HUES48 (cell line): ENCODE results near the gene ANKFN1.

Experiments used
- H3K27ac ChIP-seq: one replicate; pipeline ENCODE4 v1.7.0; 2013; ENCODE audit warnings: low read depth, low read length, inconsistent platforms
- H3K27me3 ChIP-seq: 2 replicates; pipeline ENCODE4 v1.6.1; 2013; ENCODE audit warnings: mild to moderate bottlenecking, low read length; ENCODE audit not compliant: control insufficient read depth, insufficient read depth
- H3K36me3 ChIP-seq: 2 replicates; pipeline ENCODE4 v1.6.1; 2013; ENCODE audit warnings: low read length; ENCODE audit not compliant: control insufficient read depth, insufficient read depth
- H3K4me1 ChIP-seq: 2 replicates; pipeline ENCODE4 v1.6.1; 2013; ENCODE audit warnings: mild to moderate bottlenecking, low read length; ENCODE audit not compliant: control insufficient read depth, insufficient read depth
- H3K4me3 ChIP-seq: 2 replicates; pipeline ENCODE4 v1.5.1; 2013; ENCODE audit warnings: mild to moderate bottlenecking, low read depth, low read length
- H3K9ac ChIP-seq: 2 replicates; pipeline ENCODE4 v1.6.1; 2013; ENCODE audit warnings: mild to moderate bottlenecking, low read depth, low read length, moderate library complexity
- H3K9me3 ChIP-seq: 2 replicates; pipeline ENCODE4 v1.6.1; 2013; ENCODE audit warnings: low read length; ENCODE audit not compliant: control insufficient read depth, insufficient read depth

Gene ANKFN1

GRCh38 chr17:56499799-56500388, 346.6 kb downstream of the ANKFN1 start:
- H3K4me3 ChIP-seq = no peak overlapping the region
- no peak overlapping the region for H3K27ac ChIP-seq
- no peak overlapping the region for H3K9ac ChIP-seq
- H3K4me1 ChIP-seq = no peaks in the 10 kb centered on the region
- H3K9me3 ChIP-seq = no peaks in the 10 kb centered on the region
- H3K36me3 ChIP-seq = no peaks in the 10 kb centered on the region
- H3K27me3 ChIP-seq = no peaks in the 10 kb centered on the region

- no peaks in the 10 kb centered on the region for H3K36me3 ChIP-seq
- H3K9ac ChIP-seq = no peak overlapping the region
- no peak overlapping the region for H3K4me3 ChIP-seq
- H3K27ac ChIP-seq = no peak overlapping the region
- H3K4me1 ChIP-seq = no peaks in the 10 kb centered on the region
- H3K27me3 ChIP-seq = no peaks in the 10 kb centered on the region
- H3K9me3 ChIP-seq = no peaks in the 10 kb centered on the region
These were observed 348.9 kb downstream of the ANKFN1 start for GRCh38 chr17:56502120-56502654.

GRCh38 chr17:56505154-56505756, 352.0 kb downstream of the ANKFN1 start:
- Histone ChIP-seq H3K9ac (no peak overlapping the region), H3K9me3 (no peaks in the 10 kb centered on the region), H3K36me3 (no peaks in the 10 kb centered on the region), H3K27me3 (no peaks in the 10 kb centered on the region), H3K4me3 (no peak overlapping the region), H3K27ac (no peak overlapping the region), H3K4me1 (no peaks in the 10 kb centered on the region)

GRCh38 chr17:56506349-56506748, 353.1 kb downstream of the ANKFN1 start:
- H3K27me3 ChIP-seq = no peaks in the 10 kb centered on the region
- H3K36me3 ChIP-seq = no peaks in the 10 kb centered on the region
- H3K9ac ChIP-seq = no peak overlapping the region
- no peaks in the 10 kb centered on the region for H3K4me1 ChIP-seq
- H3K9me3 ChIP-seq = no peaks in the 10 kb centered on the region
- H3K27ac ChIP-seq = no peak overlapping the region
- no peak overlapping the region for H3K4me3 ChIP-seq

- Histone ChIP-seq H3K9ac (no peak overlapping the region), H3K9me3 (no peaks in the 10 kb centered on the region), H3K4me3 (no peak overlapping the region), H3K27ac (no peak overlapping the region), H3K4me1 (no peaks in the 10 kb centered on the region), H3K27me3 (no peaks in the 10 kb centered on the region), H3K36me3 (no peaks in the 10 kb centered on the region)
These were observed 357.5 kb downstream of the ANKFN1 start for GRCh38 chr17:56510554-56511342.

GRCh38 chr17:56514264-56514663, 361.0 kb downstream of the ANKFN1 start:
- H3K4me3 ChIP-seq = no peak overlapping the region
- no peaks in the 10 kb centered on the region for H3K4me1 ChIP-seq
- no peak overlapping the region for H3K9ac ChIP-seq
- no peaks in the 10 kb centered on the region for H3K9me3 ChIP-seq
- H3K27ac ChIP-seq = no peak overlapping the region
- H3K36me3 ChIP-seq = no peaks in the 10 kb centered on the region
- H3K27me3 ChIP-seq = no peaks in the 10 kb centered on the region

GRCh38 chr17:56514899-56515298, 361.6 kb downstream of the ANKFN1 start:
- H3K9me3 ChIP-seq = no peaks in the 10 kb centered on the region
- no peaks in the 10 kb centered on the region for H3K36me3 ChIP-seq
- no peak overlapping the region for H3K27ac ChIP-seq
- no peaks in the 10 kb centered on the region for H3K27me3 ChIP-seq
- H3K4me3 ChIP-seq = no peak overlapping the region
- H3K9ac ChIP-seq = no peak overlapping the region
- H3K4me1 ChIP-seq = no peaks in the 10 kb centered on the region

GRCh38 chr17:56521414-56522141, 368.3 kb downstream of the ANKFN1 start:
- Histone ChIP-seq H3K9me3 (no peaks in the 10 kb centered on the region), H3K27ac (no peak overlapping the region), H3K36me3 (no peaks in the 10 kb centered on the region), H3K4me3 (no peak overlapping the region), H3K9ac (no peak overlapping the region), H3K27me3 (no peaks in the 10 kb centered on the region), H3K4me1 (no peaks in the 10 kb centered on the region; the same call in 1 of the 2 replicates)

- H3K9me3 ChIP-seq = no peaks in the 10 kb centered on the region
- H3K27me3 ChIP-seq = no peaks in the 10 kb centered on the region
- H3K4me1 ChIP-seq = no peaks in the 10 kb centered on the region; the same call in 1 of the 2 replicates
- H3K27ac ChIP-seq = no peak overlapping the region
- H3K36me3 ChIP-seq = no peaks in the 10 kb centered on the region
- no peak overlapping the region for H3K4me3 ChIP-seq
- H3K9ac ChIP-seq = no peak overlapping the region
These were observed 369.8 kb downstream of the ANKFN1 start for GRCh38 chr17:56523042-56523441.

GRCh38 chr17:56528696-56529095, 375.4 kb downstream of the ANKFN1 start:
- H3K9me3 ChIP-seq = no peaks in the 10 kb centered on the region
- H3K27ac ChIP-seq = no peak overlapping the region
- H3K9ac ChIP-seq = no peak overlapping the region
- no peaks in the 10 kb centered on the region for H3K27me3 ChIP-seq
- H3K4me3 ChIP-seq = no peak overlapping the region
- no peaks in the 10 kb centered on the region for H3K36me3 ChIP-seq
- H3K4me1 ChIP-seq = no peaks in the 10 kb centered on the region
